WTC11 (cell line): Measurements from ENCODE around the gene COL1A1. TPM values are rescaled to one million over a fixed set of nuclear protein-coding genes. Genes with fewer than 3 reads are reported as not detected.

ENCODE experiments used
- ATAC-seq: fragments of 200-7000 bp; cut with Tn5 transposase; 2 replicates; pipeline ENCODE4 v1.10.0; 2021; ENCODE audit warnings: mild to moderate bottlenecking, moderate library complexity
- CTCF ChIA-PET: fragments of 300-600 bp; sonication (Branson Sonifier 250); formaldehyde crosslinking; loops from one replicate; lab custom pipeline; 2021; ENCODE audit warnings: antibody characterized with exemption; lab: Charles Lee
- POLR2A ChIA-PET: fragments of 350-600 bp; sonication (Branson Sonifier 250); formaldehyde crosslinking; loops from one replicate; lab custom pipeline; 2021; ENCODE audit warnings: antibody characterized with exemption; lab: Charles Lee
- DNase-seq: peaks from one replicate; pipeline ENCODE4 v3.0.0; 2021; ENCODE audit warnings: low spot score
- H3K27ac Mint-ChIP-seq: 2 replicates; pipeline ENCODE4 v1.8.0; 2021; ENCODE audit warnings: mixed read lengths
- H3K27me3 Mint-ChIP-seq: 2 replicates; pipeline ENCODE4 v1.8.0; 2021; ENCODE audit warnings: low read depth, mild to moderate bottlenecking, moderate library complexity, mixed read lengths
- H3K36me3 Mint-ChIP-seq: 2 replicates; pipeline ENCODE4 v1.8.0; 2021; ENCODE audit warnings: mixed read lengths
- H3K4me1 Mint-ChIP-seq: 2 replicates; pipeline ENCODE4 v1.8.0; 2022; ENCODE audit warnings: mixed read lengths
- H3K4me3 Mint-ChIP-seq: 2 replicates; pipeline ENCODE4 v1.8.0; 2021; ENCODE audit warnings: mild to moderate bottlenecking, moderate library complexity, mixed read lengths
- H3K9me3 Mint-ChIP-seq: 2 replicates; pipeline ENCODE4 v1.8.0; 2021; ENCODE audit warnings: mixed read lengths
- ATF3 ChIP-seq: sonication (generic); formaldehyde crosslinking; conservative IDR thresholded peaks from 2 replicates; pipeline ENCODE4 v1.8.1; 2022; ENCODE audit warnings: mild to moderate bottlenecking, missing genetic modification reagents
- E2F1 ChIP-seq: sonication (generic); formaldehyde crosslinking; IDR thresholded peaks from 2 replicates; pipeline ENCODE4 v1.8.0; 2022; ENCODE audit warnings: mild to moderate bottlenecking, missing genetic modification reagents
- E2F4 ChIP-seq: sonication (generic); formaldehyde crosslinking; IDR thresholded peaks from 2 replicates; pipeline ENCODE4 v1.8.1; 2022; ENCODE audit warnings: low read depth, mild to moderate bottlenecking, moderate library complexity, missing genetic modification reagents, borderline replicate concordance
- ERG ChIP-seq: fragments of 250-450 bp; sonication (Bioruptor Pico); IDR thresholded peaks from 2 replicates; pipeline ENCODE4 v1.8.0; 2021; ENCODE audit warnings: mild to moderate bottlenecking
- FOXJ3 ChIP-seq: sonication (generic); formaldehyde crosslinking; IDR thresholded peaks from 2 replicates; pipeline ENCODE4 v1.9.0; 2021; ENCODE audit warnings: missing genetic modification reagents, mild to moderate bottlenecking, borderline replicate concordance
- FOXP4 ChIP-seq: sonication (generic); formaldehyde crosslinking; IDR thresholded peaks from 2 replicates; pipeline ENCODE4 v1.8.0; 2022; ENCODE audit warnings: mild to moderate bottlenecking, missing genetic modification reagents
- GTF2I ChIP-seq: fragments of 250-450 bp; sonication (Bioruptor Pico); conservative IDR thresholded peaks from 2 replicates; pipeline ENCODE4 v1.4.0; 2021; ENCODE audit warnings: mild to moderate bottlenecking
- HMGA2 ChIP-seq: fragments of 250-450 bp; sonication (Bioruptor Pico); IDR thresholded peaks from 2 replicates; pipeline ENCODE4 v1.4.0; 2021; ENCODE audit warnings: mild to moderate bottlenecking, moderate library complexity
- JAZF1 ChIP-seq: fragments of 250-450 bp; sonication (Bioruptor Pico); IDR thresholded peaks from 2 replicates; pipeline ENCODE4 v1.9.0; 2021; ENCODE audit warnings: moderate library complexity, mild to moderate bottlenecking, inconsistent platforms
- KAT7 ChIP-seq: sonication (generic); formaldehyde crosslinking; IDR thresholded peaks from 2 replicates; pipeline ENCODE4 v1.8.1; 2023; ENCODE audit warnings: missing genetic modification reagents, mild to moderate bottlenecking, borderline replicate concordance
- NFYB ChIP-seq: sonication (generic); formaldehyde crosslinking; conservative IDR thresholded peaks from 2 replicates; pipeline ENCODE4 v1.8.0; 2022; ENCODE audit warnings: low read depth, missing genetic modification reagents
- OVOL2 ChIP-seq: fragments of 250-450 bp; sonication (Bioruptor Pico); IDR thresholded peaks from 2 replicates; pipeline ENCODE4 v1.9.0; 2021; ENCODE audit warnings: mild to moderate bottlenecking, borderline replicate concordance
- PRDM15 ChIP-seq: sonication (generic); formaldehyde crosslinking; IDR thresholded peaks from 2 replicates; pipeline ENCODE4 v1.8.0; 2022; ENCODE audit warnings: missing genetic modification reagents
- SP1 ChIP-seq: sonication (generic); formaldehyde crosslinking; conservative IDR thresholded peaks from 2 replicates; pipeline ENCODE4 v1.8.1; 2022; ENCODE audit warnings: missing genetic modification reagents
- TCF7 ChIP-seq: sonication (generic); formaldehyde crosslinking; IDR thresholded peaks from 2 replicates; pipeline ENCODE4 v1.8.0; 2022; ENCODE audit warnings: mild to moderate bottlenecking, low read depth, missing genetic modification reagents, moderate library complexity
- TEAD1 ChIP-seq: sonication (generic); formaldehyde crosslinking; IDR thresholded peaks from 2 replicates; pipeline ENCODE4 v1.8.0; 2022; ENCODE audit warnings: mild to moderate bottlenecking, missing genetic modification reagents
- TEAD4 ChIP-seq: sonication (generic); formaldehyde crosslinking; IDR thresholded peaks from 2 replicates; pipeline ENCODE4 v1.8.0; 2022; ENCODE audit warnings: mild to moderate bottlenecking, missing genetic modification reagents
- USF2 ChIP-seq: sonication (generic); formaldehyde crosslinking; IDR thresholded peaks from 2 replicates; pipeline ENCODE4 v1.8.1; 2023; ENCODE audit warnings: mild to moderate bottlenecking, missing genetic modification reagents, moderate library complexity
- ZBTB21 ChIP-seq: sonication (generic); formaldehyde crosslinking; IDR thresholded peaks from 2 replicates; pipeline ENCODE4 v1.8.1; 2023; ENCODE audit warnings: mild to moderate bottlenecking, missing genetic modification reagents, borderline replicate concordance
- ZNF416 ChIP-seq: fragments of 250-450 bp; sonication (Bioruptor Pico); IDR thresholded peaks from 2 replicates; pipeline ENCODE4 v1.9.0; 2021; ENCODE audit warnings: mild to moderate bottlenecking, inconsistent platforms
- ZNF671 ChIP-seq: fragments of 250-450 bp; sonication (Bioruptor Pico); IDR thresholded peaks from 2 replicates; pipeline ENCODE4 v1.8.0; 2021; ENCODE audit warnings: mild to moderate bottlenecking
- ZSCAN18 ChIP-seq: fragments of 250-450 bp; sonication (Bioruptor Pico); IDR thresholded peaks from 2 replicates; pipeline ENCODE4 v2.1.2; 2022; ENCODE audit warnings: mild to moderate bottlenecking, moderate library complexity
- total RNA-seq: library from RNA; stranded (reverse); gene quantifications from 3 replicates; pipeline ENCODE4 v1.2.3, GENCODE V29; 2021

COL1A1 gene
- total RNA-seq, 1 experiment from 2014 or later, result 52.1 TPM

DNA sequence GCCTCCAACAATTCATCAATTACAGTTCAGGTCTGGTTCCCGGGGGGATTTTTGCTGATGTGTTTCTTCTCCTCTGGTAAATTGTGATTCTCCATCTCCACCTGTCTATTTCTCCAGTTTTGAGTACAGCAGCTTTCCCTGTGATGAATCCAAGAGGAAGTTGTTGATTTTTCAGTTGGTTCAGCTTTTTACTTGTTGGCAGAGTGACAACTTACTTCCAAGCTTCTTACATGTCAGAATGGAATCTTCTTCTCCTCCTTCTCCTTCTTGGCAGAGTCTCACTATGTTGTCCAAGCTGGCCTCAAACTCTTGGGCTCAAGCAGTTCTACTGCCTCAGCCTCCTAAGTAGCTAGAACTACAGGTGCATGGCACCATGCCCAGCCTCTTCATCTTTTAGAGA is 39.4 kb upstream of the COL1A1 start (continued):
- TF ChIP-seq PRDM15, result no peak
- no peak for TF ChIP-seq ATF3 (CRISPR knock-in tag)
- TF ChIP-seq OVOL2 (CRISPR knock-in tag), result no peak
- no peak for TF ChIP-seq FOXP4 (CRISPR knock-in tag)
- no peak for TF ChIP-seq KAT7 (CRISPR knock-in tag)
- TF ChIP-seq TEAD4 (CRISPR knock-in tag), result no peak
- no peak for TF ChIP-seq E2F4 (CRISPR knock-in tag)
- TF ChIP-seq ZBTB21 (CRISPR knock-in tag), result no peak
- TF ChIP-seq NFYB (CRISPR knock-in tag), result no peak
- no peak for TF ChIP-seq ZNF671

- no peaks in the 10 kb centered on the region for H3K4me1 Mint-ChIP-seq
- H3K27me3 Mint-ChIP-seq, result peaks cover 8% of the 10 kb centered on the region; the same call in 1 of the 2 replicates
- H3K4me3 Mint-ChIP-seq, result no peak overlapping the region
- no peak for ATAC-seq
- ChIA-PET CTCF (interaction anchor here (0.8 kb wide), 1 partner anchor 27 kb away, joined by 4 read pairs; no protein-coding TSS in a partner anchor), POLR2A (no interaction called here)
- H3K9me3 Mint-ChIP-seq, result 0 out of 2 replicates have a peak, but pooled peaks cover 7% of the 10 kb centered on the region
- DNase-seq, result no peak
- no peaks in the 10 kb centered on the region for H3K36me3 Mint-ChIP-seq
- TF ChIP-seq ZSCAN18 (CRISPR knock-in tag), result no peak
- TF ChIP-seq GTF2I, result no peak
- no peak overlapping the region for H3K27ac Mint-ChIP-seq
Observed at GRCh38 chr17:50239937-50240336, 38.5 kb upstream of the COL1A1 start.

DNA sequence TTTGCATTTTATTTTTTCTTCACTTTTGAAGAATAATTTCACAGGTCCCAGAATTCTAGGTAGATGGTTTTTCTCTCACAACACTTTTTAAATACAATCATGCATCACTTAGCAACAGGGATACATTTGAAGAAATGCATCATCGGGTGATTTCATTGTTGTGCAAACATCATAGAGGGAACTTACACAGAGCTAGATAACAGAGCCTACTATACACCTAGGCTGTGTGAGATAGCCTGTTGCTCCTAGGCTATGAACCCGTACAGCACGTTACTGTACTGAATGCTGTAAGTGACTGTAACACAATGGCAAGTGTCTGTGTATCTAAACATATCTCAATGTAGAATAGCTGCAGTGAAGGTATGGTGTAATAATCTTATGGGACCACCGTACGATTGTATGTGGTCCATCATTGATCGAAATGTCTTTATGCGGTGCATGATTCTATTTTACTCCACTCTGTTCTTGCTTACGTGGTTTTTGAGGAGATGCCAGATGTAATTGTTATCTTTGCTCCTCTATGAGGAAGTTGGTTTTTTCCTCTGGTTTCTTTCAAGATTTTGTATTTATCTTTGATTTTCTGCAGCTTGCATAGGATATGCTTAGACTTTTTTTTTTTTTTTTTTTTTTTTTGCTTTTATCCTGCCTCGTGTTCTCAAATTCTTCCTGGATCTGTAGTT is 37.3 kb upstream of the COL1A1 start:
- no peak overlapping the region for H3K4me3 Mint-ChIP-seq
- DNase-seq (no peak), ATAC-seq (no peak)
- ChIA-PET CTCF (no interaction called here), POLR2A (interaction anchor here (0.6 kb wide), 1 partner anchor 235 kb away, joined by 3 read pairs; no protein-coding TSS in a partner anchor)
- peaks cover 17% of the 10 kb centered on the region for H3K9me3 Mint-ChIP-seq
- H3K27me3 Mint-ChIP-seq, result peaks cover 14% of the 10 kb centered on the region
- H3K4me1 Mint-ChIP-seq, result no peaks in the 10 kb centered on the region
- peaks cover 2% of the 10 kb centered on the region; the same call in 1 of the 2 replicates for H3K36me3 Mint-ChIP-seq
- no peak overlapping the region for H3K27ac Mint-ChIP-seq
- TF ChIP-seq TCF7 (CRISPR knock-in tag), result no peak
- no peak for TF ChIP-seq ZNF416 (CRISPR knock-in tag)
- TF ChIP-seq JAZF1 (CRISPR knock-in tag), result no peak
- no peak for TF ChIP-seq E2F1 (CRISPR knock-in tag)
- TF ChIP-seq ZNF671, result no peak
- no peak for TF ChIP-seq USF2
- TF ChIP-seq FOXJ3 (CRISPR knock-in tag), result no peak
- TF ChIP-seq TEAD1 (CRISPR knock-in tag), result no peak
- TF ChIP-seq HMGA2 (CRISPR knock-in tag), result no peak
- no peak for TF ChIP-seq SP1 (CRISPR knock-in tag)
- TF ChIP-seq ERG (CRISPR knock-in tag), result no peak
